GM21526 (cell line): ENCODE data around the gene GNAQ.

Experiments
- ATAC-seq: cut with Tn5 transposase; IDR thresholded peaks from one replicate; pipeline ENCODE4 v1.9.1; 2021; ENCODE audit warnings: moderate library complexity; ENCODE audit not compliant: unreplicated experiment, low FRiP score

Gene GNAQ

DNA sequence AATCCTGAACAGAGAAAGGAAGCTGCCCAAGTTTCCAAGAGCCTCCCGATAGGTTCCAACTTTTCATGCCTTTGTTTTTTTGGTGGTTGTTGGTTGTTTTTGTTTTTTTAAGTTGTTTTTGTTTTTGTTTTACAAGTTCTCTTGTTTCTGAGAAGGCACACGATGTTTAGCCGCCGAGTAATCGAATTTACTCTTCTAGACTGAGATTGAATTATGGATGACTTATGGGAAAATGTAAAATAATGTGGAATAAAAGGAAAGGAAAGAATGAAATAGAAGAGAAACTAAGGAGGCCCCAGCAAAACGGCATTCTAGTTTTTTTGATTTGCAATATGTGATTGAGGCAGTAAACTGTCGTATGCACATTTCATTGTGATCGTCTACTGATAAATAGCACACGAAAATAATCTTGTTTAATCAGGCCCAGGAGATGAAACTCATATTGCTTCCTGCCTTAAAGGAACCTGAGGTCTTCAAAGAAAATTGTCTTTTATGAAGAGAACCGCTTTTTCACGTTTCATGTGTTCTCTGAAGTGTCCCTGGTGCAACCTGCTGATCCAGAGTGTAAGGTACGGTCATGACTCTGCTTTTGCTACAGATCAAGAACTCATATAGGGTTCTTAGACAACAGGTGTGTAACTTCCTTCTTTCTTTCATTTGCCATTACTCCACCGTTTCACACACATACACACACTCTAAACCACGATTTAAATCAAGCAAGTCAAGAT is 1.3 kb upstream of the GNAQ start:
- ATAC-seq = no peak

DNA sequence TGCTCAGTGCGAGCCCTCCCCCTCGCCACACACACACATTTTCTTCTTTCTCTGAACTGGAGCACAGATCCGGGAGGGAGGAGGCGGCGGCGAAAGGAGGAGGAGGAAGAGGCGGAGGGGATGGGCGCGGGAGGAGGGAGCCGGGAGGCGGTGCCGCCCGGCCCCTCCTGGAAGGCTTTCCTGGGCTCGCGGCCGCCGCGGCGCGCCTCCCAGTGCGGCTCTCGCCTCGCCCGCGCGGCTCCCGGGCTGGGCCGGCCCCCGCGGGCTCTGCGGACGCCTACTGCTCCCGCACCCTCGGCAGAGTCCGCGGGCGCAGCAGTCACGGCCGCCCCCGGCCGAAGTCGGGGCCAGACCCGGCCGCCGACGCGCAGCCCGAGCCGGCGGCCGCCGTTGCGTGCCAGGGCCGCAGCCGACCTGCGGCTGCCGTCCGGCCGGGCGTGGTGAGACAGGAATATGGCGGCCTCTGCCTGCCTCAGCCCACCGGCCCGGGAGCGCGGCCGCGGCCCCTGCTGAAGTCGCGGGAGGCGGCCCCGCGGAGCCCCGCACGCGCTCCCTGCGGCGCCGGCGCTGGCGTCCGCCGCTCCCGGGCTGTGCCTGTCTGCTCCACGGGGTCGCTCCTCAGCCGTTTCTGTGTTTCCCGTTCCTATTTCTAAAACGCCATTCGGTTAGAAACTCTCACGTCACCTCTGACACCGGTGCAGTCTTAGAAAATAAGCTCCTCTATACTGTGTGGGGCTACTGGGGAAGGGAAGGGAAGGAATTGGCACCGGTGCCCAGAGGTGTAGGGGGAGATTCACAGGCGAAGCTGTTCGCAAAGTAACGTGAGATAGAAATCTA is 500 bp upstream of the GNAQ start:
- no peak for ATAC-seq

DNA sequence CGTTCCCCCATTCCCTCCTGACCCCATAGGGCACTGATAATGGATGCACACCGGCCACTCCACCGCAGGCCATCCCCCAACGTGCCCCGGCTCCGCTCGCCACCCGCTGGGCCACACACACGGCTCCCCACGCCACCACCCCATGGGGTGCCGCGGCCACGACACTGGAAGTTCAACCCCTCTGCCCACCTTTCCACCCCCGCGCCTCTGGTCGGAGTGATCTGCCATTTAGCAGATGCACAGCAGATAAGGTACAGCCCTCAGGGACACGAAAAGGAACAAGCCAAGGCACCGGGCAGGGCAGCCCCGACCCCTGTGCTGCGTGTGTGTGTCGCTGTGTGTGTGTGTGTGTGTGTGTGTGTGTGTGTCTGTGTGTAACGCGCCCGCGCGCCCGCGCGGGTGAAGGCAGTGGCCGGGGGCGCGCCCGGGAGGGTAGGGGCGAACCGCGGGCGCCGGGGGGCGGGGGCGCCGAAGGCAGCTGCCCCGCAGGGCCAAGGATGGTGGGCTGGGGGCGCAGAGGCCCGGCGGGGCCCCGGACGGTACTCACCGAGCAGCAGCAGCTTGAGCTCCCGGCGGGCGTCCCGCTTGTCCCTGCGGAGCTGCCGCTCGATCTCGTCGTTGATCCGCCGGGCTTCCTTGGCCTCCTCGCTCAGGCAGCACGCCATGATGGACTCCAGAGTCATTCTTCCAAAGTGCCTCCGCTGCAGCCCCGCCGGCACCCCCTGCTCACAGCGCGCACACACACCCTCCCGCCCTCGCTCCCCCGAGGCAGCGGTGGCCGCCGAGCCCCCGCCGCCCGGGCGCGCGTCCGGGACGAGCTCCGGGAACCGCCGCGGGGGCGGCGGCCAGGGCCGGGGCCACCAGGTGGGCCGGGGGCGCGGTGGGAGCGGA is 813 bp downstream of the GNAQ start:
- no peak for ATAC-seq

DNA sequence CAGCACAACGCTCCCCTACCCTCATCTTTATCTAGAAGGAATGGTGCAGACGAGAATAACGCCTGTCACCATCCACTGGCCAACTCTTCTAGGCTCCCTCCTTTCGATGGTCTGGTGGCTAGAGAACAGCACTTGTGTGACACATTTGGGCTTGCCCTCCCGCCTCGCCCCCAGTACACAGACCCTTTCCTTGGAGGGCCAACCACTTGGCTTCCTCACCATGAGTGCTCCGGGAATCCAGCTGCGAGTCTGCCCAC is 1.4 kb downstream of the GNAQ start:
- no peak for ATAC-seq

DNA sequence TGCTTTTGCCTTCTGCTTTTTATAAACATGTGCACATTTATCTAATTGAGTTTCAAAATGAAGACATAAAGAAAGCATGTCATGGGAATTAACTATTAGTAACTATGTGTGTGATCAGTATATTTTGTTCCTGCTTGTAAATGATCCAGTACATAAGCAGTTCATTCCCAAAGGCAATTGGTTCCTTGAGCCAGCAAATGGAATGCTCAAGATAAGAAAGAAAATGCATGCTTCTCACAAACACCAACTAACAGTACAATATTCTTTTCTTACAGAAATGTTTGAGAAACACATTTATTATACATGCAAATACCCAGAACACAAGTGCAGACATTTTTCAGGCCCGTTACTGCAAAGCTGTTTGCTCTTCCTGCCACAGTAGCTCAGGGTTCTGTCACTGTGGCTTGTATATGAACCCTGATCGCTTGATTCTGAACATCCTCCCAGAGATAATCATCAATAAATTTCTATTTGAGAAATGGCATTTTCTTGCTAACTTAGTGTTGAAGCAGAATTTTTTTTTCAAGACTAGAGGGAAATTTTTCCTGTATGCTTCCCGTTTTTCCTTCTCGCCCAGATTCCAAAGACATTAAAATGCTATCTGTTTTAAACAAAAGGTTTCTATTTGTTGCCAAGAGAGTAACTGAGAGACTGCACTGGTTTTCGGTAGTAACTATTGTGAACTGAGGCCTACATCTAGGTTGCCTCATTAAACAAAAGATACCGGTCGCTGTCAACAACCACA is 1.9 kb downstream of the GNAQ start:
- no peak for ATAC-seq

DNA sequence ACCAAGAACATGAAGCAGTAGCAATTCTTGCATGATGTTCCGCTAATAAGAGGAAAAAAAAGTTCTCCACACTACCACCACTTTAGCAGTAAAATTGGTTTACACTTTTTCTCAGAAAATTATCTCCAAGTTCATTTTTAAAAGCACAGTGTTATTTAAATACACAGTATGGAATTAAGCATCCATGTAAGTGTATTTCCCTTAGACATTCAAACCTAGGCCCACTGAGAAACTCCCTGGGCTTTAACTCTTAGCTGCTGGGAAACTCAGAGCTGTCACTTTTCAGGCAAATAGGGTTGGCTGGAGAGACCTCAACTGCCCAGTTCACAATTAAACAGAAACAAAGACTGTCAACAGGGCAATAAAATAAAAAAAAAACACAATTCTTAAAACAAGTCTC is 2.7 kb downstream of the GNAQ start:
- no peak for ATAC-seq

DNA sequence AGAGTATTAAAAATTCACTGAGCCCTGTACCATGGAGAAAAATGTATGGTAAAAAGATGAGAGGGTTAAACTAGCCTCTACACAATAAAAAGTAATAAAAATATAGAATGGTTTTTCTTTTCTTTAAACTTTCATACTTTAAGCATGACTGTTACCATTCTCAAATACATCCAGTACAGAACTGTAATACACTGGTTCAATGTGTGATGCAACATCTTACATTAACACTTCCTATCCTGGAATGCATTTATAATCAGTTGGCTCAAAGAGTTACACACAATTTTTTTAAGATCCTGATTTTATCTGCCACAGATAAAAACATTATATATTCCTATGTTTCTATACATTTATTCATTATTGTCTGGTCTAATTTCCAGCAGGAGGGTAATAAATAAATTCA is 4.7 kb downstream of the GNAQ start:
- ATAC-seq = no peak

DNA sequence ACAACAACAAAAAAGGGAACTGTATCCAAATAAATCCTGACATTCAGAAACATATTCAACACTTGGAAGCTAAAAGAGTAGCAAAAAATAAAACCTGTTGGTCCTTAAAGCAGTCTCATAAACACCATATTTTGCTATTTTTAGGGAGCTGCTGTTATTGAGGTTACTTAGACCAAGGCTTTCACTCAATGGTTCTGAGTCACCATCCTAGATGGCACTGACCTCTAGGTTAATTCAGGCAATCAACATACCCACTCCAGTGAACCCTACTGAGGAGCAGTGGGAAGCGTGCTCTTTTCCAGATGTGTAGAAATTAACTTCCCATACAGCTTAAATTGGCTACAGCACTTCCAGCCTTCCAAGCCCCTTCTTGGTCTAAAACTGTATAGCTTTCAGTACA is 5.2 kb downstream of the GNAQ start:
- no peak for ATAC-seq

DNA sequence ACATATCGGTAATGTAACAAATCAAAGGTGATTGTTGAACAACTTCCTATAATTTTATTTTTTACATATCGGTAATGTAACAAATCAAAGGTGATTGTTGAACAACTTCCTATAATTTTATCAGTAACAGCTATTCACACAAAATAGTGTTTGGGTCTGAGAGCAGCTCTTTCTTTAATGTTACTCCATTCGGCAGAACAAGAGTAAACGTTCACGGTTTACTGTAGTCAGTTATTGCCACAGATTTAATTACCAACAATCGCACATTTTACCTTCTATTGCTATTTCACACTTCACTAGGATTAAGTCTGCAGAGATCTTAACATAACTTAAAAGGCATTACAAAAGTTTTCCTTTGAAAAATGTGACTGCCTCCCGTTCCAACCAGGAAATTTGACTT is 6.4 kb downstream of the GNAQ start:
- ATAC-seq = no peak

DNA sequence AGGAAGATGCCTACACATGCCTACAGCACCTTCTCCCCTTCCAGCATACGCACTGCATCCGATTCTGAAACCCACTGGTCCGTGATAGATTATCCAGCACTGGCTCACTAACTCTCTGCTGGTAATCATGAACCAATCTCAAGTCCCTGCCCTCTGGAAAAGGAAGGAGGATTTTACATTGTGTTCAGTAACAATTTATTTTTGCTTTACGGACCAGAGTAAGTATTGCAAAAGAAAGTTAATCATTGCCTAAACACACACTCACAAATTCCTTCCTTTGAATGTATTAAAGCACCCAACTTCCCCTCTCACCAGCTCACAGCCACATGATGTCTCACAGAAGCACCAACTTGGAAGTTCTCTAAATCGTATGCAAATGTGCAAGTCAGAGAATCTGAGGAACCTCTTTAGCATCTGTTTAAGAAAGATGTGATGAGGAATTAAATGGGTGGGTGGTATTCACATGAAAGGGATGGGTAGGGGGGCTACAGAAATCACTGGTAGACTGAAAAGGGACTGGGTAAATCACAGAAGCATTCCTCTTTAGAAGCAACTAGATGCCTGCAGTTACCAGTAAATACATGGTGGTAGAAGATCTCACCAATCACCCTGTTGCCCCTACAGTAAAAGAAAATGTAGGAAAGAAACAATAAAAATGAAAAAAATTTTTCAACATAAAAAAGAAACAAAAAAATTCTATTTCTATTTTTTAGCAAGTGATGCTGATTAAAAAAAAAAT is 8.4 kb downstream of the GNAQ start:
- ATAC-seq = no peak

DNA sequence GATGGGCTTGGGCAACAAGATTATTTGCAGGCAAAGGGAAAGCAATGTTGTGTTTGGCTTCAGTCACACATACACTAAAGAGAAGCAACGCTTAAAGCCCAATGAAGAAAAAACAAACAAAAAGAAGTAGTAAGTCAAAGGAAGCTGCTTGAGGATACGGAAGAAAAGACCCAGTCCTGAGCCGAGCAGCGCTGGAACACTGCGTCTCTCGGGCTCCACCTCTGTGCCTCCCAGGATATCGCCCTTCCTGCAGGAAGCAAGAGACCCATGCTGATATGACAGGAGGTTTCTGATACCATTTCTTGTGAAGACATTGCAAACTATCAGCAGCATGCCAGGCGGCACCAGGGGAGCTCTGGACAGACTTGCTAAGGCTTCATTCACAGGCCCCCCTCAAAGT is 9.9 kb downstream of the GNAQ start:
- no peak for ATAC-seq

DNA sequence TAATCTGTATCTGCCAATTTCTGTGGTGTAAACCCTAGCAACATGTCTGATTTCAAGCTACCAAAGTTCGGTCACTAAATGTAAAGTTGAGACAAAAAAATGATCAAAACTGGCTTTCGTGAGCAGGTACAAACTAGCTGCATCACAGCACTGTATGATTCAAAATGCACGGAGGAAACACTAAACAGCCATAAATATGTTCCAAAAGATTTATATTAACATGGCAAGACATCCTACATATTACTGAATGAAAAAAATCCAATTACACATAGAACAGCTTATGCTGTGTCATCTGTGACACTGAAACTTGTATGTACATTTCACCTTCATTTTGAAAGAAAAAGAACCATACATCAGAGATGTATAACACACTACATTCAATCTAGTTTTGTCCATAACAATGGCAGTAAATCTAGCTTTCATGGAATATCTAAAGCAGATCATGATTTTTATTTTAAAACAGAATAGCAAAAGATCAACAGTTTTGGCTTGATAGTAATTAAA is 14.4 kb downstream of the GNAQ start:
- no peak for ATAC-seq

DNA sequence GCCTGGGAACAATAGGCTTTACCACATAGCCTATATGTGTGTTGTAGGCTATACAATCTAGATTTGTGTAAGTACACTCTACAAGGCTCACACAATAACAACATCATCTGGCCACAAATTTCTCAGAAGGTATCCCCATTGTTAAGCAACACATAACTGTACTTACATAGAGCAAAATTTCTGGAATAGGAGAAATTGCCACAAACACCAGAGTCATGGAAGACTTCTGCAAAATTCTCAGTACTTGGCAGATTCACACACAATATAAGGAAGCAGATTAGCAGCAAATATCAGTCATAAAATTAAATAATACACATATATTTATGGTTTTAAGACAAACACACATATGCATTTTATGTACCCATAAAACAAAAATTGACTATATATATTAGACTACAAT is 16.4 kb downstream of the GNAQ start:
- ATAC-seq = no peak

DNA sequence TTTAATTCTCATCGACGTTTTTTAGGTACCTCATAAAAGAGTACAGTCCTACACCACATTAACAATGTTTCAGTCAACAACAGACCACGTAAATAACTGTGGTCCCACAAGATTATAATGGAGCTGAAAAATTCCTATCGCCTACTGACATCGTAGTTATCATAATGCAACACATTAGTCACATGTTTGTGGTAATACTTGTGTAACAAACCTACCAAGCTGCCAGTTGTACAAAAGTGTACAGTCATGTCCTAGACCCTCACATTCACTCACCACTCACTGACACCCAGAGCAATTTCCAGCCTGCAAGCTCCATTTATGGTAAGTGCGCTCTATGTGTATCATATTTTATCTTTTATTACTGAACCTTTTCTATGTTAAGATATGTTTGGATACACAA is 16.8 kb downstream of the GNAQ start:
- ATAC-seq = no peak

DNA sequence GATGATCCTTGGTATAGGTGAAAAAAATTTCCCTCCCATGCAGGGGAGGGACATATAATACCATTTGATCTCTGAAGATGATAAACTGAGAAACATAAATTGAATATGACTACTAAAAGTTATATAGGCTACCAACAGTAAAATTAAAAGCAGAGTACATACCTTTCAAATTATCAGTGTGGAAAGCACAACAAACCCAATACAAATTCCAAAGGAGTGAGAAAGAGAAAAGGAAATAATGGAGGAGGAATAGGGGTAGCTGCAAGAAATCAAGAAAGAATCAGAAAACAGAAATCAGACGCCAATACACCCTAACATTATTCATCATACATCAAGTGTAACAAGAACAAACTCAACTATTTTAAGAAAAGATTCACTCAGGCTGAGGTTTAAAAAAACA is 17.7 kb downstream of the GNAQ start:
- no peak for ATAC-seq

DNA sequence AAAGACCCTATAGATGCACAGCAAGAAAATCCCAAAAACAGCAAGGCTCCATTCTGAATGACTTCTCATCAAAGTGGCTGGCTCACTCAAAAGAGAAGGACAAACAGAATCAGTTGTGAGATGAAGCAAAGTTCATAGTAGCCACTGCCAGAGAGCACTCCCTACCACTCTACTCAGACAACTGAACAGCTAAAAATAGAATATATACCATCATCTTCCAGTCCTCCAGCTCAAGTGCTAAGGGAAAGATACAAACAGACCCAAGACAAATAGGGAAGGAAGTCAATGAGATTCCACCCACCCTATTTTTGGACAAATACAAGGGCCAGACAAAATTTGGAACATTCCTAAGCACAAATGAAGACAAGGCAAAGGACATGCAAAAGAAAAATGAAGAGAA is 20.6 kb downstream of the GNAQ start:
- ATAC-seq = no peak

DNA sequence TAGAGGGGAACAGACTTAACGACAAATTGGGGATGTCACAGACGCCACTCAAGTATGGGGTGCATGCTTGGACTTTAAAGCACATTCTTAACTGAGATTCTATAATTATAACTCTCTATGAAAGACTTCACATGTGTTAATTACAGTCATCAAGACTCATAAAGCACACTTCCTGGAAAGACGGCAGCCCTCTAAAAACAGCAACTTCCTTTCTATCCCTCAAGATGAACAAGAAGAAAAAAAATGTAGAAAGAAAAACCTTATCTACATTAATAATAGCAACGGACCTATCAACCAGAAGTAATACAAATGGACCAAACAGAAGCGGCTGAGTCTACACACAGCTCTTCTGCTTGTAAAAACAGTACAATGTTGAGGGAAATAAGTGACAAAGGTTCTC is 21.2 kb downstream of the GNAQ start:
- ATAC-seq = no peak

DNA sequence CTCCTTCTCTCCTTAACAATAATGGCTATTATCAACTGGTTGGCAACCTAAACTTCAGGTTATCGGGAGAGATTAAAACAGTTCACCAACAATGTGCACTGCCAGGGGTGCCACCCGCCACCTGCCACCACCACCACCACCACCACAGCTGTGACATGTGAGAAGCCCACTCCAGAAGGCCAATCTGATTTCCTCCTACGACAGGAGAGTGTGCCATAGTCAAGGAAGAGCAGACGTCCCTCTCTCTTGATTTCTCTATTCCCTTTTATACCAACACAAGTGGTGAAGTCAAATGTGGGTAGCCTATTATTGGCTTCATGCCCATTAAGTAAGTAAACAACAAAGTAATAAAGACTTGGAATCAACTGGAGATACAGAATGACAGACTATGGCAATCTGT is 22.4 kb downstream of the GNAQ start:
- ATAC-seq = no peak

DNA sequence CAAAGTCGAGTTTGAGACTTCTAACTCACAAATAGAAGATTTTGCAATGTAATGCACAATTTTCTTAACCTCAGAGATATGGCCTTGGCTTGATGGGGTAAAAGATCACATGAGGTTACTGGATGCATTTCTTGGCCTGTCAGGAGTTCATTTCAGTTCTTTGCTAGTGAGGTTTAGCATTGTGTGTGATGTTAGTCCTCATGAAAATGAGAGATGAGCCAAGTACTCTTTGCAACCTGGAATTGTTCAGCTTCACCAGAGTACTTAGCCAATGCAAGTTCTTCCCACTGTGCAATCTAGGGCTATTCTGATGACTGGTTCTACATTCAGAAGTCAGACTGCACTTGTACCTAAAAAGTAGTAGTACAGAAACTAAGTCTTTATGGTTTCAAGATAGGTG is 24.9 kb downstream of the GNAQ start:
- no peak for ATAC-seq
